Measurements from ENCODE around the gene LITAF. TPM values are rescaled to one million over a fixed set of nuclear protein-coding genes. Genes with fewer than 3 reads are reported as not detected.
"Not testable (repeated sequence)": the region's sequence is repeated elsewhere in the genome, so short reads cannot be mapped to it uniquely, and the experiment has no call there.

Gene LITAF
- total RNA-seq, 1 donor from 2014 or later: 70.9 TPM

DNA sequence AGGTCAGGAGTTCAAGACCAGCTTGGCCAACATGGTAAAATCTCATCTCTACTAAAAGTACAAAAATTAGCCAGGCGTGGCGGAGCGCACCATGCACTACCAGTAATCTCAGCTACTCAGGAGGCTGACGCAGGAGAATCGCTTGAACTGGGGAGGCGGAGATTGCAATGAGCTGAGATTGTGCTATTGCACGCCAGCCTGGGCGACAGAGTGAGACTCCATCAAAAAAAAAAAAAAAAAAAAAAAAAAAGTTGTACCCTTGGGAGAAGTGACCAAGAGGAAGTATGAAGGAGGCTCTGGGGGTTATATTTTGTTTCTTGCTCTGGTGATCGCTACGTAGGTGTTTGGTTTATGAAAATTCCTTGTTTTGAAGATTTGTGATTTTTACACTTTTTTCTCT is 66.3 kb downstream of the LITAF start:
- no peak for DNase-seq (ENCODE audit: low spot score)
- H3K36me3 Mint-ChIP-seq (ENCODE audit: low read depth, unreplicated experiment): no peaks in the 10 kb centered on the region
- TF ChIP-seq CTCF (IDR thresholded peaks at IDR 0.05; ENCODE audit: unreplicated experiment): no peak
- H3K27ac Mint-ChIP-seq (ENCODE audit: unreplicated experiment): no peak overlapping the region
- peaks cover 4% of the 10 kb centered on the region for H3K4me1 Mint-ChIP-seq (ENCODE audit: unreplicated experiment)
- no peak overlapping the region for H3K4me3 Mint-ChIP-seq (ENCODE audit: unreplicated experiment)
- no peaks in the 10 kb centered on the region for H3K9me3 Mint-ChIP-seq (ENCODE audit: unreplicated experiment)
- H3K27me3 Mint-ChIP-seq (ENCODE audit: unreplicated experiment): peaks cover 4% of the 10 kb centered on the region

DNA sequence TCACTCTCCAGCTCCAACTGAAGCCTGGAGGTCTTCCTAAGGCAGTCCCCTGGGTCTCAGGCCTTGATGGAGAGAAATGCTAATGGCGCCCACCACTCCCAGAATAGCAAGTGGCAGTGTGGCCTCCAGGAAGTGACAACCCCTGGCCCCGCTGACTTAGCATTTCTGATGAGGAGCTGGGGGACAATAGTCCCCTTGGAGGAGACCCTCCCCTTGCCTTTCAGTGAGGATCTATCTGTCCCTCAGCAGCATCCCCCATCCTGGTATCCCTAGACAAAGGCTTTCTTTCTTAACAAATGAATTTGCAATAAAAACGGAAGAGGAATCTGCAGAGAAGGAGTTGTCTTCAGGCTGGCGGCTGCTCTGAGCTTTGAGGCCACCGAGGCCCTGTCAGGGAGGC is 68.8 kb downstream of the LITAF start:
- H3K27me3 Mint-ChIP-seq (ENCODE audit: unreplicated experiment): peaks cover 4% of the 10 kb centered on the region
- H3K9me3 Mint-ChIP-seq (ENCODE audit: unreplicated experiment): no peaks in the 10 kb centered on the region
- H3K27ac Mint-ChIP-seq (ENCODE audit: unreplicated experiment): no peak overlapping the region
- no peak for DNase-seq (ENCODE audit: low spot score)
- no peak for TF ChIP-seq CTCF (IDR thresholded peaks at IDR 0.05; ENCODE audit: unreplicated experiment)
- H3K36me3 Mint-ChIP-seq (ENCODE audit: low read depth, unreplicated experiment): no peaks in the 10 kb centered on the region
- H3K4me1 Mint-ChIP-seq (ENCODE audit: unreplicated experiment): peaks cover 2% of the 10 kb centered on the region
- no peak overlapping the region for H3K4me3 Mint-ChIP-seq (ENCODE audit: unreplicated experiment)

DNA sequence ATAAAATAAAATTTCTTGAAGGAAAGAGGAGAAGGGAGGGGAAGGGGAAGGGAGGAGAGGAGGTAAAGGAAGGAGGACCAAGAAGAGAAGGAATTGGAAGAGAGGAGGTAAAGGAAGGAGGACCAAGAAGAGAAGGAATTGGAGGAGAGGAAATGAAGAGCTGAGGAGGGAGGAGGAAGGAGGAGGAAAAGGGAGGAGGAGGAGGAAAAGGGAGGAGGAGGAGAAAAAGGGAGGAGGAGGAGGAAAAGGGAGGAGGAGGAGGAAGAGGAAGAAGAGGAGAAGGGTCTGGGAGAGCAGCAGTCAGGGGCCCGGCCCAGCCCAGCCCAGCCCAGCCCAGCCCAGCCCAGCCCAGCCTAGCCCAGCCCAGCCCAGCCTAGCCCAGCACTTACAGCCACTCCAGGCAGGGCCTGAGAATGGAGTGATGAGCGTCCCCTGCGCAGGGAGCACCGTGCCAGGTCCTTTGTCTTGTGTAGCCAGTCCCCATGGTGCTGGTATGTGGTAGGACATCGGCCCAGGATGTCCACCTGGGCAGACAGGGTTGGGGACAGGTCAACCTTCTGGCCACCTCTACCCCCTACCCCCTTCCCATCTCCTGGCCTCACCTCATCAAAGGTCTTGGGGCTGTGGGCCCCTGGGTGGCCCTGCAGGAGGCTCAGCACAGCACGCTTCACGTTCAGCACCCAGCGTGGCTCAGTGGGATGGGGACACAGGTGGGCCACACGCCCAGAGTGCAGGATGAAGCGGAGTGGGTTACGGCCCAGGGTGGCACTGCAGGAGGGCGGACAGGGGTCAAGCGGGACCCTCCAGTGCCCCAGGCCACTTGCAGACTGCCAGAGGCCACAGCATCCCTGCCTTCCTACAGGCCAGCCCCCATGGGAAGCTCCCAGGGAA is 70.9 kb downstream of the LITAF start:
- H3K36me3 Mint-ChIP-seq (ENCODE audit: low read depth, unreplicated experiment): no peaks in the 10 kb centered on the region

DNA sequence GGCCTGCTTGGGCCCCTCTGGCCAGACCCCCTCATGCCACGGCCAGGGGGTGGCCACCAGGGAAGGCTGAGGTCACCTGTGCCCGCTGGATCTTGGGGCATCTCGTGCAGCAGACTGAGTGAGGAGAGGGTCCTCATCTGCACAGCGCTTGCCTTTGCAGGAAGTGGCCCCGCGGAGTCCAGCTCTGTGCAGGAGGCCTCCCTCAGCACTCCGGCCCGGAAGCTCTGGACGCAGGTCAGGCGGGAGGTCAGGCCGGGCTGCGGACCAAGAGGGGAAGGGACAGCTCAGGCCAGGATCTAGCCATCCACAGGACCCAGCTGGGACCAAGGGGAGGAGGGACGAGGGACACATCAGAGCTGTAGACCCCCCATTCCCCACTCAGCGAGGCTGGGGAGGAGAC is 72.4 kb downstream of the LITAF start:
- DNase-seq (ENCODE audit: low spot score): no peak
- Mint-ChIP-seq H3K27ac (ENCODE audit: unreplicated experiment) (no peak overlapping the region), H3K4me3 (ENCODE audit: unreplicated experiment) (no peak overlapping the region), H3K4me1 (ENCODE audit: unreplicated experiment) (peaks cover 2% of the 10 kb centered on the region), H3K9me3 (ENCODE audit: unreplicated experiment) (no peaks in the 10 kb centered on the region), H3K27me3 (ENCODE audit: unreplicated experiment) (peaks cover 5% of the 10 kb centered on the region), H3K36me3 (ENCODE audit: low read depth, unreplicated experiment) (no peaks in the 10 kb centered on the region)
- no peak for TF ChIP-seq CTCF (IDR thresholded peaks at IDR 0.05; ENCODE audit: unreplicated experiment)

More for the DNA sequence above, 70.9 kb downstream of the LITAF start:
- Mint-ChIP-seq H3K4me3 (ENCODE audit: unreplicated experiment) (no peak overlapping the region), H3K27me3 (ENCODE audit: unreplicated experiment) (peaks cover 5% of the 10 kb centered on the region), H3K4me1 (ENCODE audit: unreplicated experiment) (peaks cover 2% of the 10 kb centered on the region), H3K27ac (ENCODE audit: unreplicated experiment) (no peak overlapping the region), H3K9me3 (ENCODE audit: unreplicated experiment) (no peaks in the 10 kb centered on the region)
- no peak for DNase-seq (ENCODE audit: low spot score)
- TF ChIP-seq CTCF (IDR thresholded peaks at IDR 0.05; ENCODE audit: unreplicated experiment): no peak

DNA sequence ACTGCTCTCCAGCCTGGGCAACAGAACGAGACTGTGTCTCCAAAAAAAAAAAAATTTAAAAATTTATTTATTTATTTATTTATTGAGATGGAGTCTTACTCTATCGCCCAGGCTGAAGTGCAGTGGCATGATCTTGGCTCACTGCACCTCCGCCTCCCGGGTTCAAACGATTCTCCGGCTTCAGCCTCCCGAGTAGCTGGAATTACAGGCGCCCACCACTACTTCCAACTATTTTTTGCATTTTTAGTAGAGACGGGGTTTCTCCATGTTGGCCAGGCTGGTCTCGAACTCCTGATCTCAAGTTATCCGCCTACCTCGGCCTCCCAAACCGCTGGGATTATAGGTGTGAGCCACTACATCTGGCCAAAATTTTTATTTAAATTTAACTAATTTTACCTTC is 73.4 kb downstream of the LITAF start:
- H3K27ac Mint-ChIP-seq (ENCODE audit: unreplicated experiment); H3K4me1 Mint-ChIP-seq (ENCODE audit: unreplicated experiment); H3K36me3 Mint-ChIP-seq (ENCODE audit: low read depth, unreplicated experiment); H3K9me3 Mint-ChIP-seq (ENCODE audit: unreplicated experiment); H3K4me3 Mint-ChIP-seq (ENCODE audit: unreplicated experiment); DNase-seq (ENCODE audit: low spot score); H3K27me3 Mint-ChIP-seq (ENCODE audit: unreplicated experiment): not testable (repeated sequence)
